Superior temporal gyrus (tissue), 1 donor: ENCODE measurements around the gene GUCA1C.

Experiments
- DNase-seq: peaks from one replicate; pipeline ENCODE4 v3.0.0-alpha.2; 2016; ENCODE audit errors: extremely low spot score

GUCA1C gene

GRCh38 chr3:108953700-108954099 lies at the start of gene GUCA1C:
GUCA1C (minus strand) TSS chr3:108953879; CDS start chr3:108953762, 117 bp downstream.
- DNase-seq = no peak

GRCh38 chr3:108998436-108998835 lies 44.8 kb upstream of the GUCA1C start:
- DNase-seq = no peak

- DNase-seq = no peak
Observed at GRCh38 chr3:108985844-108986243, 32.2 kb upstream of the GUCA1C start.

GRCh38 chr3:108983051-108983450 lies 29.4 kb upstream of the GUCA1C start:
- no peak for DNase-seq

GRCh38 chr3:108976058-108976457 lies 22.4 kb upstream of the GUCA1C start:
- no peak for DNase-seq

GRCh38 chr3:108973019-108973418 lies 19.3 kb upstream of the GUCA1C start:
- DNase-seq = no peak

- DNase-seq = no peak
Observed at GRCh38 chr3:108972482-108972881, 18.8 kb upstream of the GUCA1C start.

- no peak for DNase-seq
Observed at GRCh38 chr3:108970561-108970960, 16.9 kb upstream of the GUCA1C start.

GRCh38 chr3:108966773-108967172 lies 13.1 kb upstream of the GUCA1C start:
- DNase-seq = no peak

GRCh38 chr3:108959017-108959416 lies 5.3 kb upstream of the GUCA1C start:
- no peak for DNase-seq

GRCh38 chr3:108953210-108953609 lies 469 bp downstream of the GUCA1C start:
- DNase-seq = no peak

GRCh38 chr3:108951820-108952501 lies 1.7 kb downstream of the GUCA1C start:
- no peak for DNase-seq

- DNase-seq = no peak
Observed at GRCh38 chr3:108947855-108948254, 5.8 kb downstream of the GUCA1C start.

GRCh38 chr3:108946292-108947285 lies 7.1 kb downstream of the GUCA1C start:
- no peak for DNase-seq

GRCh38 chr3:108940568-108941263 lies 13.0 kb downstream of the GUCA1C start:
- no peak for DNase-seq

- DNase-seq = no peak
Observed at GRCh38 chr3:108940166-108940565, 13.5 kb downstream of the GUCA1C start.

- no peak for DNase-seq
Observed at GRCh38 chr3:108936924-108937689, 16.6 kb downstream of the GUCA1C start.

- no peak for DNase-seq
Observed at GRCh38 chr3:108931035-108931434, 22.6 kb downstream of the GUCA1C start.

GRCh38 chr3:108918866-108919265 lies 34.8 kb downstream of the GUCA1C start:
- no peak for DNase-seq

- peak; percentile 81 for DNase-seq
Observed at GRCh38 chr3:108914774-108915641, 38.7 kb downstream of the GUCA1C start.
